GM18517 (cell line): ENCODE measurements around the gene LTA4H.
"Not testable (repeated sequence)": the region's sequence is repeated elsewhere in the genome, so short reads cannot be mapped to it uniquely, and the experiment has no call there.

Experiments
- ATAC-seq: cut with Tn5 transposase; IDR thresholded peaks from one replicate; pipeline ENCODE4 v1.9.1; 2021; ENCODE audit warnings: mild to moderate bottlenecking, moderate library complexity; ENCODE audit not compliant: unreplicated experiment

Gene LTA4H

DNA sequence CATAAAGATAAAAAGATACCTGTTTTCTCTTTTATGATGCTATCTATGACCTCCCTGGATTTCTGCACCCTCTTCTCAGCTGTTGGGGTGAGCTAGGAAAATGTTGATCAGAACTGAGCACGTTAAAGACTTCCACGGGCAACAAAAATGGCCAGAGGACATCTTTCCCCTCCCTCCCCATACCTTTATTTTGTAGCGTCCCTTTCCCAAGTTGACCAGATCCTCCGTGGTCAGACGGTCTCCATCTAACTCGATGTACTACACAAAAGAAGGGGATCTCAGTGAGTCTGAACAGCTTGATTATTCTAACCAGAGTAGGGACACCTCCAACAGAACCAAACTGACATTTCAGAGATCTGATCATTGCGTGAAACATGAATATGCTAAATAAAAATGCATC is 41.5 kb downstream of the LTA4H start:
- ATAC-seq, result no peak

DNA sequence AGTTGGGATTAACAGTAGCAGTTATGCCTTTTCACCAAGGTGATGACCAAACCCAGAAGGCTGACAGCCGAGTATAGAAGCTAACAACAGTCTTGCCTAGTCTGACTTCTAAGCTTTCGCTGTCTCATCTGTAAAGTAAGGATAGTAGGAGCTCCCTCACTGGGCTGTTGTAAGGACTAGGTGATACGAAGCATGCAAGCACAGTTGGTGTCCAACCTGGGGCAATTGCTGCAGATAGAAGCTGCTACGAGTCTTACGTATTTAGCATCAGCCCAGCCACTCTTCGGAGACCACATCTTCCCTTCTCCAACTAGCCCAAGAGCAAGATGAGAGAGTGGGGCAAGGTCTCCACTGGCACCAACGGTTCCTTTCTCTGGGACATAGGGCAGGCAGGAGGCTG is 45.3 kb downstream of the LTA4H start:
- ATAC-seq, result no peak

DNA sequence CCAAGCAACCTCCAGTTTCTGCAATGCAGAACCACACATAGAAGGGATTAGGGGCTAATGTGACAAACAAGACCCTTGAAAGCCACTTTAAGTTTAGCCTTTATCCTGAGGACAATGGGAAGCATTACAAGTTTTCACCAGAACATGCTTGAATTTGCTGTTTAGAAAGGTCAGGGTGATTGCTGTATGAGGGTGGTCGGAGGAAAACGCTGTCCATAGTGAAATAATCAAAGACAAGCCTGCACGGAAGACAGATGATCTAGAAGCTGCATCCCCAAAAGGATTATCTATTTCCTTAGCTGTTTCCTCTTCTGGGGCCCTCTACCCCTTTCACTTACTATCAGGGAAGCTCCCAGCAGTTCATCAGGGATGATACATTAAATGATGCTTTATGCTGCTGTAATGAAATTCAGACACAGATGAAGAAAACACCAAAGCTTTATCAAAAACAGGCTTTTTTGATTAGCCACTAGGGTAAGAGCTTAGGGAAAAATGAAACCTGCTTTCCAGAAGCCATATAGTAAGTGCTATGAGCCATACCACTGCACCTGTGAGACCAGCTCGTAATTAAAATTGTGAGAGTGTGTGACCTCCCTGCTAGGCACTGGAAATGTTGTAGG is 45.8 kb downstream of the LTA4H start:
- no peak for ATAC-seq

DNA sequence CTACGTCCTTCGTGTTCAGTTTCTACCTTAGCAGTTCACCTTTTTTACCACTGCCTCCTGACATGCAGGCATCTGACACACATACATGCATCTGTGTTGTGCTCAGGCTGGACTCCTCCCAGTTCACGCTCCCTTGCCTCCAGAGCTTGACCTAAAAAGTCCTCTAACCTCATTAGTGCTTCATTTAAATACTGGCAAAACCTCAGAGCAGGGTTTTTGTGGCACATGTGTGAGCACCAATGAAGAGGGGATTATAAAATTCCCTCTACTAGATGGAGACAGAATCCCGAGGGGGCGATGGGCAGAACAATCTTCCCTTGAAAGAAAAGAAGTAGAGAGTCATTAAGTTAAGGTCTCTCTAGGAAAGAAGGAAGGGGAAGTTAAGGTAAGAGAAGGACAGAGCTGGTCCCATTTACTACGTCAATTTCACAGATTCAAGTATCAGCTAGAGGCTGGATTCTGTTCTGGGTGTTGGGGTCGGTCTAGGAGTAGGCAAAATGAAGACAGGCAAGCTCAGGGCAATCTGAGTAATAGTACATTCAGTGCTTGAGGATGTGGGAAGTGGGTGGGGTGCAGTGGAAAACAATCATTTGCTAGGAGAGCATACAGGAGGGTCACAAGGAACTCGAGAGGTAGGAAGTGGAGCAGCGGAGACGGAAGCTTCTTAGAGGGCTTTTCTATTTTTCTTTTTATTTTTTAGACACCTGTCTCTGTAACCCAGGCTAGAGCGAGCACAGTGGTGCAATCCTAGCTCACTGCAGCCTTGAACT is 46.7 kb downstream of the LTA4H start:
- no peak for ATAC-seq

DNA sequence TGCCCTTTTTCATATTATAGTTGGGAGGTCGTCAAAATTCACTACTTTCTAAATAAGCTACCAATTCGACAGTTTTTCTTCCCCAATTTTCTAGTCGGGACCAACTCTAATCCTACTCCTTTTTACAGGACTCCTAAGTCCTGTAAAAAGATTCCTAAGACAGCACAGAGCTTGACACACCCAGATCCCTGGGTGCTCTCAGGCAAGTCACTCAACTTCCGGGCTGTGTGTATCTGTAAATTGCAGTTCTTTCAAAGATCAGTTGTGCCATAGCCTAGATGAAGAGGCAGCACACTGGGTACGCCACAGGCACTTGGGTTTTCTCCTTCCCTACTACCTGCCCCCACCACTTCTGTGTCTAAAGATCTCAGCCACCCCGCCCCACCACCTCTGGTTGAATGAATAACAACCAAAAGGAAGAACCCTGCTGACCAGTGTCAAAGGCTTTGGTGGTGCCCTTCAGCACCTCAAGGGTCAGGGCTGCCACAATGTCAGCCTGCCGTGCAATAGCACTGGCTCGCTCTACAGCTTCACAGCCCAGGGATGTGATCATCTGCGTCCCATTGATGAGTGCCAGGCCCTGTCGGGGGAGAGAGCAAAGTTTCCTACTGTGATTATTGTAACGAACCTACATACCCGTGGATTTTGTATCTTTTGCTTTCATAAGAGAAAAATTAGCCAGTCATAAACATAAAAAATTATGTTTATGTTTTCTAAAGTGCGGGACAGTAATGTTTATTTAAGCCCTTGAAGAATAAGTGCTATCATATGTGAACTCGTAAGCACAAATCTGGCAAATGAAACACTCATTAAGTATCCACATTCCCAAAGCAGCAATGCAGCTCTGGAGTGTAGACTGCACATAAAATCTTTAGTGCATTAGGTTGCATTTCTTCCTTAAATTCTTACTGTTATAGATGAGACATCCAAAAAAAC is 48.5 kb downstream of the LTA4H start:
- ATAC-seq, result no peak

DNA sequence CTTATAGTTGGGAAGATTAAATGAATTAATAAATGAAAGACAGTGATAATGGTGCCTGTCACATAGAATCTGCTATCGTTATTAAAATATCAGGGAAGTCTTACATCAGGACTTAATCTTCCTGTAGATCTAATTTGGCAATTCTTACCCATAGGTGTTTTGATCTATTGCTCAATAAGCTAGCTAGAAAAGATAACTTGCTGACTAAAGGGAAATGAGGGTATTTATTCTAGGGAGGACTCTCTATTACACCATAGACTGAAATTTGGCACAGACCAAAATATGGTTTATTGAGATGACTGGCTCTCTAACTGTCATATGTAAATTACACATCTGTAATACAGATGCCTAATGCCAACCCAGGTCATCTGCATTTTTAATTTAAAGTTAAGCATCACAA is 50.7 kb downstream of the LTA4H start:
- no peak for ATAC-seq

DNA sequence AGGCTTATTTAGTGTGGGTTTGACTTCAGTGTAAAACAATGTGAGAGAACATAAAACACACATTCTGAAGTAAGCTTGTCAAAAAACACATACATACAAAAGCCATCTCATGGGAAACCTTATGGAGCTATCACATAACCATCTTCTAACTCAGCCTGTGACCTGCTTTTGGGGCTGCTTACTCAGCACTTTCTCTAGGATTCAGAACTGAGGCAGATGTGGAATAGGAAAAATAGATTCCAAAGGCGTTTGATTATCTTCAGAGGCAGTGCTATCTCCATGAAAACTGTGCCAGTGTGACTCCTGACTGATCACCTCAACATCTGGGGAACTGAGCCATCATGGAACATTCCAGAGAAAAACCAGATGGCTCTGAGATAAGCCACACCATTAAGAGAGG is 52.8 kb downstream of the LTA4H start:
- ATAC-seq, result no peak

DNA sequence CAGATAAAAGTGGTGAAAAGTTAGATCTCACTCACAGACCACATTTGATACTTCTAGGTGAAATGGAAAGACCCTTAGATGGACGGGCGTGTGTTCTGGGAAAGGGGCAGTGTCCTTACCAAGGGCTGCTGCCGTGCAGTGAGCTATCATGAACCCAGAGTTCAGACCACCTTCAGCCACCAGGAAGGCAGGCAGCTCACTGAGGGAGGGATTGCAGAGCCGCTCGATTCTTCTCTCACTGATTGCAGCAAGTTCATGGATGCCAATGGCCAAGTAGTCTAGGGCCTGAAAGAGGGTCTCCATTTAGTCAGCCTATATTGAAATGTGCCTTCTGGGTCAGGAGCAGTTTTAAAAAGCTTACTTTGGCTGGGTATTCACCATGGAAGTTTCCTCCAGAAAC is 55.0 kb downstream of the LTA4H start:
- no peak for ATAC-seq

DNA sequence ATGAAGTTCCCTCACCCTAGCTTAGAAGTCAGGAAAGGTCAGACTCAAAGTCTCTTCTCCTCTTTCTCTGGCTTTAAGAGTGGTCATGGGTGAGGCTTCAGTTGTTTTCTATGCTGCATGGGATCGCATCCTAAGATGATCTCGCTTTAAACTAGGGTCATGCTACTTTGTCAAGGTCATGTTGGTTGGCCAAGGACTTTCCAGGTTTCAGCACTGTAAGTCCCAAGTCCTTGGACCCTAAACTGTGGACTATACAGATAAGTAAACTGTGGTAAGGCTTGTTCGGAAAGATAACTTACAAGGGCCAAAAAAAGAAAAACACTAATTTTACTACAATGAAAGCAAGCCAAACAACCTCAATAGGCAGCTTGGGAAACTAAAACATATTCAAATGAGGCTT is 56.6 kb downstream of the LTA4H start:
- ATAC-seq, result no peak

DNA sequence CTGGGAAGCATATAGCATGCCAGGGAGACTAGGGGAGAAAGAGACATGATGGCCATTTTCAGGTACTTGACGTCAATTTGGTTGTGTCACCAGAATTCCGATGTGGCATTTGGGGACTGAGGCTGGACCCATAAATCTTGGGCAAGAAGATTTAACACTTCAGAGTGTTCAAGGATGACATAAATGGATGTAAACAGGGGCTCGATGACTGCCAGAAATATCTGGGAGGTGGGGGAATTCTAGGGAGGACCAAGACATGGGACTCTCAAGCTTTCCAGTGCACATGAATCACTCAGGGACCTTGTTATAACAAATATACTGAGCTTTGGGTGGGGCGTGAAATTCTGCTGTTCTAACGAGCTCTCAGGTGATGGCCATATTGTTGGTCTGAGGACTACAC is 57.0 kb downstream of the LTA4H start:
- ATAC-seq, result no peak

DNA sequence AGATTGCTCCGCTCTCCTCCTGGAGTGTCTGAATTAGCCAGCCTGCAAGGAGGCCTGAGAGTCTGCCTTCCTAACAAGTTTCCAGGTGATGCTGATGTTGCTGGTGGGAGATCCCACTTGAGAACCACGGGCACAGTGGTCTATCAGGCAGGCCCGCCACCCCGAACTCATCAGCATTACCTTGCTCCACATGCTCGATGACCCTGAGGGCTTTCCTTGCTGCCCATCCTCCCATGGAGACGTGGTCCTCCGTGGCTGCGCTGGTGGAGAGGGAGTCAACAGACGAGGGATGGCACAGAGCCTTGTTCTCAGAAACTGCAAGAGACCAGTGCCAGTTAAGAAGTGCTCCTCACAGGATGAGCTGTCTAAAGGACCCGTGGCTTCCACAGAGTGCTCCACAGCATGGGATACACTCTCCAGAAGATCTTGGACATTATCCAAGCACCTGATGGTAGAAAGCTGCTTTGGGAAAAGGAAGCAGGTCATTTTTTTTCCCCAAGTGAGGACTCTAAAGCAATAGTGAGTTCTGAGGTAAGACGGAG is 57.6 kb downstream of the LTA4H start:
- ATAC-seq, result no peak

DNA sequence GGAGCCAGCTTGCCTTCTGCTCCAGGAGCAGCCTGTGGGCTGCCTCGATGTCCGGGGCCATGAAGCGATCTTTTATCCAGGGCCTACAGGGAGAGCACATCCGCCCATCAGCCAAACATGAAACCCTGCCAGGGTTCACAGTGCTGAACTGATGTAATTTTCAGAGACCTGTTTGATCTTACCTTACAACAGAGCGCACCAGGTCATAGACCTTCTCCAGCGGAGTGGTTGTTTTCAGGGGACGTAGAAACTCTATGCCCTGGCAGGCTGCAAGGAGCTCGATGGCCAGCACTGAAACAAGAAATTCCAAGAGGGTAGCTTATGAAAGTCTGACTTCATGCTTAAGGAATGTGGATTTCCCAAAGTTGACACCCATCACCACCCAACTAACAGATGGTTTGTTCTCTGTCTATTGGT is 59.0 kb downstream of the LTA4H start:
- ATAC-seq, result no peak

DNA sequence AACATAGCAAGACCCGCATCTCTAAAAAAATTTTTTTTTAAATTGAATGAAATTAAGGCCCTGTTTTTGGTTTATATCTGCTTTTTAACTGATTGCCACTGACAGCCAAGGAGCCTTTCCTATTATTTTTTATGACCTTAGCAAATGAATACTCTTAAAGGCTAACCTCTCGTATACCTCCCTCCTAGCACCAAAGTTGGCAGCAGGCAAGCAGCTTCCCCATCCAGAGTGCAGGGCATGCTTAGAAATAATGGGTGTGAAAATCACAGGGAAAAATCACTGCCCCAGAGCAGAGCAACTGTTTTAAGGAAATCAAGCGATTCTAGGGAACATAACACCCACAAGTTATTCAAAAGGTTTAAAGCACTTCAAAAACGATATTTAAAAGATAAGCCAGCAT is 59.9 kb downstream of the LTA4H start:
- no peak for ATAC-seq

DNA sequence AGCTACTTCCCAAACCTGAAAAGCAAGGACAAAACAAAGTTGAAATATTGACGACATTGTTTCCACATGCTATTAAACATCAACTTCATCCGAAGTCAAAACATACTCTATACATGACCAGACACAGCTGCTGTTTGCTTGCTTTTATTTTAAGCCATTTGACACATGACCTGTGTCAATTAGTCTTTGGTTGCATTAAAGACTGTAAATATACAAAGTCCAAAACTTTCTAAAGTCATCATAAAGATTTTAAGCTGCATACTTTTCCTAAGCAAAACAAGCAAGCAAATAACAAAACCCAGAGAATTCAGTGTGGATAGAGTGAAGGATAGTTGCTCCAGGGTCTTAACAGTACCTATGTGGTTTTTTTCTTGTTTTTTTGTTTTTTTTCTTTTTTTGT is 61.0 kb downstream of the LTA4H start:
- no peak for ATAC-seq

DNA sequence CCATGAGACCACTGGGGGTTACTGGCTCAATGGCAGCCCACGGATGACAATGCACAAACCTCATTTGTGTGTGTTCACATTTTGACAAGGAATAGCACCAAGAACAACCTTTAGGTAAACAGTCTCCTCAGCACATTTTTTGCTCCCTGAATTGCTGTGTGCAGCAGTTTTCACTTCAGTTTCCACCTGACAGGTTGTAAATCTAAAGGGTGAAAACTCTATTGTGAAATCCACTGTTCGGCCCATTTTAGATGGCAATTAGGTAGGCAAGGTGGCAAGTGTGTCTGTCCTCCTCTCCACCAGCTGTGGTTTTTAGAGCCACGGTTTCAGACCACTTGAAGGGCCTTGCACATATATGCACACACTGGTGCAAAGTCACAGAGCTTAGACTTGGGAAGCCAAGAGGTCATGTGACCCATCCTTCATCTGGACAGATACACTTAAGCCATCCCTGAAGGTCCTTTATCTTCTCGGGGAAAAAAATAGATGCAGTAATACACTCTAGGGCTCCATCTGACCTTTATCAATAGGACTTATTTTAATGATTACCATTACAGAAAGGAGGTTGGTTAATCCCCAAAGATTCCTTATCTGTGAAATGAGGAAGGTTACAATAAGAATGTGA is 62.4 kb downstream of the LTA4H start:
- ATAC-seq, result no peak

DNA sequence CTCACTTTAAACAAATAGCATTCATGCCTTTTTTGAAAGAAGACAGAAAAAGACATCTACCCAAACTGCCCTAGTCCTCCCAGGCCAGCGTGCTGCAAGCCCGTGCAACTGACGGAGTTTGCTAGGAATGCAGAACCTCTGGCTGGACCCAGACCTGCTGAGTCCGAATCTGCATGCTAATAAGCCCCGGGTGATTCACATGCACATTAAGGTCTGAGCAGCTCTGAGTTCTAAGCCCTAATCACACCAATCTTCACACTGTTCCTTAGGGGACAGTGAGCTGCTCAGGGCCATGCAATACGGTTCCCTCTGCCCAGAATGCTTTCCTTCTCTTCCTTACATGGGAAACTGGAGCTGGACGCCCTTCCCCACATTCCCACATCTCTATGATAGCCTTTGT is 64.5 kb downstream of the LTA4H start:
- no peak for ATAC-seq

DNA sequence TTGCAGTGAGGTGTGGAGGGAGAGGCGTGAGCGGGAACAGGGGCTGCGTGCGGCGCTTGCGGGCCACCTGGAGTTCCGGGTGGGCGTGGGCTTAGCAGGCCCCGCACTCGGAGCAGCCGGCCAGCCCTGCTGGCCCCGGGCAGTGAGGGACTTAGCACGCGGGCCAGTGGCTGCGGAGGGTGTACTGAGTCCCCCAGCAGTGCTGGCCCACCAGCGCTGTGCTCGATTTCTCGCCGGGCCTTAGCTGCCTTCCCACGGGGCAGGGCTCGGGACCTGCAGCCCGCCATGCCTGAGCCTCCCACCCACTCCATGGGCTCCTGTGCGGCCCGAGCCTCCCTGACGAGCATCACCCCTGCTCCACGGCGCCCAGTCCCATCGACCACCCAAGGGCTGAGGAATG is 66.3 kb downstream of the LTA4H start:
- ATAC-seq, result not testable (repeated sequence)

DNA sequence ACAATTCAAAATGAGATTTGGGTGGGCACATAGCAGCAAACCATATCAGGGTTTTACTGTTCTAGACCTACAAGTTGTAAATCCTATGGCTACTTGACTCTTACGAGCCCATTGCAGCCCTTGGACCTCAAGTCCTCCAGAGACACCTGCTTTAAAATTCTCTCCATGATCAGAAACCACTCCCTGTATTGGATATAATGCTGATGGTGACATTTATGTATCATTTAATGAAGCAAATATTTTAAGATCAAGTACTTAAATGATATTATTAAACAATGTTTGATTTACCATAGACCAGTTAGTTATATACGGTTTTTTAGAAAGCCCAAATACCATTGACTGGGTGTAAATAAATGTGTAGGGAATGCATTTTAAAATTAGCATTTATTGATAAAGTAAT is 68.1 kb downstream of the LTA4H start:
- no peak for ATAC-seq

DNA sequence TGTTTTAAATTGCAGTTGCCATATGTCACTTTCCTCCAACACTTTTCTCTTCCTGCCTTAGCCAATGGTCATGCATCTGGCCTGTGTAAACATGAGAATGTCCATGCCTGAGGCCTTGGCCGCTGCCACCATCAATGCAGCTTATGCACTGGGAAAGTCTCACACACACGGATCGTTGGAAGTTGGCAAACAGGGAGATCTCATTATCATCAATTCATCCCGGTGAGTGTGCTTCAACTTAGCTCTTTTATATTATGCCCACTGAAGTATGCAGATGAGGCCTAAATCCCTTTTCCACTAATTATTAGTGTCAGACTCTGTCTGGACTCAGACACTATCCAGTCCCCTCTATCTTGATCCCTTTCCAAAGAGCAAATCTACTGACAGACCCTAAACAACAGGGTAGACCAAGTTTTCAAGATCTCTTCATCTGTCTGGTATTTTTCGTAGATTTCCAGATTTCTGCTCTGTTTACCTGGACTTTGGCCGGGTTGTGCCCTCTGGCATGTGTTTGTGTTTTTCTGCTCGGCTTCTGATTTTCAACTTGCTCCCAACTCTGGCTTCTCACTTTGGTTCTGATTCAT is 69.0 kb downstream of the LTA4H start:
- no peak for ATAC-seq

DNA sequence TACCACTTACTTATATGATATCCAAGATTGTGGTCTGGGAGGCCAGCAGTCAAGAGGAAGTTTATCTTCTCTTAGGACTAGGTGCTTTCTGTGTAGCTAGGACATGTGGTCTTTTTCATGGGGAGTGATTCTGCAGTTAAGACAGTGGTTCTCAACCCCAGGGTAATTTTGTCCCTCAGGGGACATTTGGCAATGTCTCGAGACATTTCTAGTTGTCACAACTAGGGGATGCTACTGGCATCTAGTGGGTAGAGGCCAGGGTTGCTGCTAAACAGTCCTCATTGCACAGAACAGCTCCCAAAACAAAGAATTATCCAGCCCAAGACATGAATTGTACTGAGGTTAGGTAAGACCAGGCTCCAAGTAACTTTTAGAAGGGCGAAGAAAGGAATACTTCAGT is 72.3 kb downstream of the LTA4H start:
- no peak for ATAC-seq

DNA sequence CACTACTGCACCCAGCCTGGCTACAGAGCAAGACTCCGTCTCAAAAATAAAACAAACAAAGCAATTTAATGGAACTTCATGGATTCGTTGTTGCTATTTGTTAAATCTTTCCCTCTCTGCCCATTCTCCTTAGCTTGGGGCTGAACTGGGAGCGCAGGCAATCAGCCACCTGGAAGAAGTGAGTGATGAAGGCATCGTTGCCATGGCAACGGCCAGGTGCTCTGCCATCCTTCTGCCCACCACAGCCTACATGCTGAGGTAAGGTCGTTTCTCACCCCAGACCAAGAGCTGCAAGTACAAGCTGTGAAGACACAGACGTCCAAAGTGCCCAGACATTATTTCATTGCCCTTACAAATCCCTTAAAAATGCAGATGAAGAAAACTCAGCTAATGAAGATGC is 73.2 kb downstream of the LTA4H start:
- no peak for ATAC-seq
